Activated CD4-positive, alpha-beta T cell treated with anti-CD3 and anti-CD28 coated beads, Interleukin-2, Interleukin-6, amounts not matched to agents 100 ng/mL and 50 ng/mL, durations not matched to agents 16 hours and 8 hours (primary cell): ENCODE data around the gene PHLDB1.
"Not testable (repeated sequence)": the region's sequence is repeated elsewhere in the genome, so short reads cannot be mapped to it uniquely, and the experiment has no call there.

Experiments used
- DNase-seq: peaks from one replicate; pipeline ENCODE4 v3.0.0-alpha.2; 2020

The PHLDB1 gene

DNA sequence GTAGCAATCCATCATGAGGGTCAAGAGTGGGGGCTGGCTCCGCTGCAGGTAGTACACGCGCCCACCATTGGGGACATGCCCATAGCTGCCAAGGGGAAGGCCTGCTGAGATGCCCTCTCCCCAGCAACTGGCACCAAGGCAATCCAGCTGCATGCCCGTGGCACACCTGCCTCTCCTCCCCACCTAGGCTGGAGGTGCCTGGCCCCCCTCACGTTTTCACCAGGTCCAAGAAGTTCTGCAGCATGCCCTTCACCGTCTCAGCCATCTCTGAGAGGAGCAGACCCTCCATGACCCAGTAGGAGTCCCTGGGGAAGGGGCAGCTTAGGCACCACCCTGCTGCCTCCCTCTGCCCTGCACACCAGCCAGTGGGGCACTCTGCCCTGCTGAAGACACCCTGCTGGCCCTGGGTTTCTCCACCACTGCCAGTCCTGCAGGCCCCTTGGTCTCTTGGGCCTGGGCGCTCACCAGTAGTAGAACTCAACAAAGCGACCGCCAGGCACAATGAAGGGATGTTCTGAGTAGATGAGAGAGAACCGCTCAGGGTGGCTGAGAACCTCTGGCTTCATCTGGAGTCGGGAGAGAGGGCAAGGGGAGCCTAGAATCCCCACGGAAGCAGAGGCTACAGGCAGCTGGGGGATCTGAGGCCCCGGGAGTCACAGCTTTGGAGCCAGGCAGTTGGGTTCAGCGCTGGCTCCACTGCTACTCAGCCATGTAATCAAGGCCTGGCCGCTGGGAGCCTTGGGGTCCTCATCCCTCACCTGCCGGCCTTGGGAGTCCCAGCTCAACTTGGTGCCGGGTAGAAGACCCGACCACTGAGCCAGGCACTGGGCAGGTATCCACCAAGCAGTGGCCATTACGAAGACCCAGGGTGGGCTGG is 54.2 kb downstream of the PHLDB1 start:
- DNase-seq = no peak

DNA sequence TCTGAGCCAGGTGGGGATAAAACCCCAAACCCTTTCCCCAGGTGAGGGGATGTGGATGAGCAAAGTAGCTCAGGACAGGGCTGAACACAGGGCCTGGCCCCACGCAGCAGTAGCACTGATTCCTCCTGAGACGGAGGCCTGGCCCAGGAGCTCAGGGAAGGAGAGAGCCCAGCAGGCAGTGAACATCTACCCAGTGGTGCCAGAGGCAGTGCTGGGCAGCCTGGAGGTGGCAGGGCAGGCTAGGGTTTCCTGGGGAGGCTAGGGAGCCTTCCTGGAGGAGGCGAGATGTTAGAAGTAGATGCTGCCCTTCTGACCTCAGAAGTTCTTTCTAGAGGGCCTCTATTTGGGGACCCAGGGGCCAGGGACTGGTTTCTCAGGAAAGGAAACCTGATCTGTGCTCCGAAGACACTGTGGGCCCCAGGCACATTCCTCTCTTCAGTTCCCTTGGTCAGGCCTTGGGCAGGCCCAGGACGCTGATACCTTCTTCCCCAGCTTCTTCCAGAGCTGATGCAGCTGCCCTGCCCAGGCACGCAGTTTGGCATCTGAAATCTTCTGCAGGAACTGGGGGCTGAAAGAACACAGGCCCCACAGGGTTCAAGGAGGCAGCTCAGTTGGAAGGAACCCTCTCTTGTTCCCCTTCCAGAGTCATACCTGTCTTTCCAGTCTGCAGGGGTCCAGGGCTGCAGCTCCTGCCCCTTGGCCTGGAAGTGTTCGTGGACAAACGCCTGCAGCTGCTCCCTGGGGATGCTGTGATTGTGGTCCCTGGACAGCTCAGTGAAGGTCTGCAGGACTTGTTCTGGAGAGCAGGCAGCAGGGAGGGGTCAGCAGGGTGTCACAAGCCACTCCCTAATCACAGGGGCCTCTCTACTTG is 55.2 kb downstream of the PHLDB1 start:
- no peak for DNase-seq

DNA sequence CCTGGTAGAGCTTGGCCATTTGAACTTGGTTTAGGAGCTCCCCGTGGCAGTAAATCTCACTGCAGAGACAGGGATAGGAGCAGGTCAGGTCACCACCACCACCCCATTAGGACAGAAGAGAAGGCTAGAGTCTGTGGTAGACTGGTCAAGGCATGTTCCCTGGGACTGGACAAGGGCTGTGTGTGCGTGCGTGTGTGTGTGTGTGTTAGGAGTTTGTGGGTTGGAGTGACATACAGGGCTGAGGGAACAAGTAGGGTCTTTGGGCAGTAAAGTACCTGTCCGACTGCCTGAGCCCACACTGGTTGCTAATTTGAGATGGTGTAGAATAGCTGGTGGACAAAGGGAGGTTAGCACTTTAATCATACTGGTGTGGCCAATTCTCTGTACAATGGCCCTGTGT is 56.0 kb downstream of the PHLDB1 start:
- DNase-seq = no peak

DNA sequence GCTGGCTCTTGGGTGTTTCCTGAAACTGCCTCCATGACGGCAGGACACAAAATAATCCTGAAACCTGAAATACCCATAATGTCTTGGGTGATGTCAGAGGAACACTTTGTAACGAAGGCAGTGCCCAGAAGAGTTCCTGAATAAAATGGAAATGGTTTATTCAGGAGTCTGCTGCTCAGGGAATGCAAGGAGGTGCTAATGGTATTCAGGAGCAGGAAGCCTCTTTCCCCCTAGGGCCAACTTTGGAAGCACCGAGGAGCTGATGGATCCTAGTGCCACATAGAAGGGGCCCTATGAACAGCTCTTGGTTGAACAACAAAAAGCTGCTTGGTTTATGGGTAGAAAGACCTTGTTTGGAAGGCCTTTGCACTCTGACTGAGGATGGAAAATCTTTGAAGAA is 56.5 kb downstream of the PHLDB1 start:
- DNase-seq = no peak

DNA sequence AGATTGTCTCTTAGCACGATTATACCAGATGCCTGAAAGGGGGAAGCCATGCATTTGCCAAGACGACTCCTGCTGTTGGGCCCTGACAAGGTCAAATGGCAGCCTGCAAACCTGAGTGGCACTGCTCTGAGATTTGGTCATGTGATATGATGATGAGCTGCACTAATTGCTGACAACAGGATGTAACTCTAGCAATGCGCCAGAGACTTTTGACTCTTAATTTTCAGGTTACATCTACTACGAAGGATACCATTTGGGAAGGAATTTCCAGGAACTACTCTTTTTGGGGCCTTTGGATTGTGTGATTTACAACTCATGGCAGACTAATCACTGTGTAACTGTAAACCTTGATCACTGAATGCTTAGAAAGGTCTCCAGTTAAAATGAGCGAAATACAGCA is 59.0 kb downstream of the PHLDB1 start:
- DNase-seq = no peak

DNA sequence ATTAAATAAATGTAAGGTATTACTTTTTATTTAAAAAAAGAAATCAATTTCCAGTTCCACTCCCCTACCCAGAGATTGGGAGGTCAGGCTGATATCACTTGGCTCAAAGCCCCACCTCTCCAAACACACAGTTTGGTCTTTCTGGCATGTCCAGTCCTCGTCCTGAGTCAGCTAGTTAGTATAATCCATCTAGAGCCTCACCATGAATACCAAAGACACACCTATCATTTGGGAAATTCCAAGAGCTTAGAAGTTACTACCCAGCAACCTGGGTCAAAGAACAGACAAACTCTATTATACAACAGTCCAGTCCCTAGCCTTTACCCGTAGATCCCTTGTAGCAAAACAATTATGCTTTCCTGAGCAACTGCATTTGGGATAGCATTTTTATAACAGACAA is 62.6 kb downstream of the PHLDB1 start:
- DNase-seq = no peak

DNA sequence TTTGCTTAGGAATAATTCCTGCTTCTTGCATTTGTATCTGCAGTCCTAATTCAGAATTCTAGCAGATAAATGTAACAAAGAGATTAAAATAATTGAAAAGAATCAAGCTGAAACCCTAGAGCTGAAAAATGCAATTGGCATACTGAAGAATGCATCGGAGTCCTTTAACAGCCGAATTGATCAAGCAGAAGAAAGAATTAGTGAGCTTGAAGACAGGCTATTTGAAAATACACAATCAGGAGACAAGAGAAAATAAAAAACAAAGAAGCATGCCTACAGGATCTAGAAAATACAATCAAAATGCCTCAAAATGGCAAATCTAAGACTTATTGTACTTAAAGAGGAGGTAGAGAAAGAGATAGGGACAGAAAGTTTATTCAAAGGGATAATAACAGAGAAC is 63.8 kb downstream of the PHLDB1 start:
- no peak for DNase-seq

DNA sequence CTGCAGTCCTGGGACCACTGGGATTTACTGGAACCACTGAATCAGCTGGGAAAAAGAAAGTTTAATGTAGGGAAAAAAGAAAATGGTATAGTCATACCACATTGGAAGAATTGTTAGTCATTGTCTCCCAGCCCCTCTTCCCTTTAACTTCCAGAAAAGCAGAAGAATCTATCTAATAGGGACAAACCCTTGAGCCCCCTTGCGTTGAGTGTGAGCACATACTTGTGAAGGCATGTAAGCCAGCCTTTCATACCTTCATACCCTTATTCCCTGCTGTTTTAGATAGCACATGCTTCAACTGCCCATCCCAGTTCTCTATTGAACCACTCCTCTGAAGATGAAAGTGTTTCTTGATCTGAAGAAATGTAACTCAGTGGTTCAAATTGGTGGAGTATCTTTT is 65.4 kb downstream of the PHLDB1 start:
- no peak for DNase-seq

DNA sequence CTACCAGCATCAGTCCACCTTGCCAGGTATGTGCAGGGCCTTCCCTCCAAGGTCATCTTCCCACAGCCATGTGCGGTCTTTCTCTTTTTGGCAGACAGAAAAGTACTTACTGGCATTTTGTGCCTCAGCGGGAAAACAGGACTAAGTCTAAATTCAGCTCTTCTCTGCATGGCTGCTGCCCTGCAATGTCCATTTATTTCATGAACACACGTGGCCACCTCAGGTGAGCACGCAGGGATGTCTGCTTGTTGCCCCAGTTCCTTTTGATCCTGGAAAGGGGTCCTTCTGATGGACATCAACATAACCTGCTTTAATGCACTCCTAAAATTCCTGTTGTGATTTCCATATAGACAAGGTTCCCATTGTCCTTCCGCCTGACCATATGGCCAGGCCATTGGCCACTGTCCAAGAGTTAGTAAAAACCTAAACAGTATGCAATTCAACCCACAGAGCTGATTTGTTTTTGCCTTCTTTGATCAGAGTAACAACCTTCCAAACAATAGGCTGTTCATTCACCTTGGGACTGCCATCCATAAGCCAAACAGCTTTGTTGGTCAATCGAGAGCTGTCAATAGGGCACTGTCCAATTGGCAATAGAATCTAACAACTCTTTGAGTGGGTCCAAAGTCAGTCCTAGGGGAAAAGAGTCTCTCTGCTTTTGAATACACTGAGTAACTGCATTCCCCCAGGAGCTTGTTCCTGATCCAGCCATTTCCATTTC is 66.1 kb downstream of the PHLDB1 start:
- DNase-seq = no peak

DNA sequence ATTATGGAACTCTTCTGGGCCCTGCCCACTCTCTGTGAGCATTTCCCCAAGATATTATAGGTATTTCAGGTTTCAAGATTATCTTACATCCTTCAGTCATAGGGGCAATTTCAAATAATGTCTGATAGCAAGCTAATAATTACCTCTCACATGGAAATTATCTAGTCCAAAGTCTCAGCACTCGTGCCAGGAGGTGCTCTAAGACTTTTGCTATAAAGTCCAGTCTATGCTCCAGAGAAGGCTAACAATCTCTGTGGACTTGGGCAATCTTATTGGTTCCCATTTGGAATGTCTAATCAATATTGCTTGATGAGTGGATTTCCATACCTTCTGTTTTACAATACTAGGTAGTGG is 66.6 kb downstream of the PHLDB1 start:
- no peak for DNase-seq

DNA sequence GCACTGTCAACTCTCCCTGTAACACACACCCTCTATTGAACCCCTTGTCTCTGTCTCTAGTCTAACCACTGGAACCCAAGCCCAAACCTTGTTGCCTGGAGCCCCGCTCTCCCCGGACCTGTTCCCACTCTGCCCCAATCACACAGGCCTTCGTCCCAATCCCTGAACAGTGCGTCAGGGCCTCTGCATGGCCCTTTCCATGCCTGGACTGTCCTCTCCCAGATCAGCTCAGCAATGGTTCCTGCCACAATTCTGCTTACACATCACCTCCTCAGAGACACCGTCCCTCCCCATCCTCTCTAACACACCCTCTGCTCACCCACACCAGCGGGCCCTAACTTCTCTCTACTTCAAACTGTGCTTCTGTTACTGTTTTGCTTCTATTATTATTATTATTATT is 70.6 kb downstream of the PHLDB1 start:
- DNase-seq = no peak

DNA sequence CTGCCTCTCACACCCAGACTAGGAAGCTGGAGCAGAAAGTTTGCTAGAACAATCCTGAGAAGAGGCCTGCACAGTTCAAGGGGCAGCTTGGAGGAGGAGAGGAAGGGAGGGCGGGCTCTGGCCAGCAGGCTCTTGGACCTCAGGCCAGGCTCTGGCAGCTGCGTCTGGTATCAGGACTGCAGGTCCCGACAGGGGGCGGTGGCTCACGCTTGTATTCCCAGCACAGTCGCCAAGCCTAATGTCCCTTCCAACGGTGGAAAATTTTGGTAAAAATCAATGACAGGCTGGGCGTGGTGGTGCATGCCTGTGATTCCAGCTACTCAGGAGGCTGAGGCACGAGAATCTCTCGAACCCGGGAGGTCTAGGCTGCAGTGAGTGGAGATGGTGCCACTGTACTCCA is 71.5 kb downstream of the PHLDB1 start:
- not testable (repeated sequence) for DNase-seq

DNA sequence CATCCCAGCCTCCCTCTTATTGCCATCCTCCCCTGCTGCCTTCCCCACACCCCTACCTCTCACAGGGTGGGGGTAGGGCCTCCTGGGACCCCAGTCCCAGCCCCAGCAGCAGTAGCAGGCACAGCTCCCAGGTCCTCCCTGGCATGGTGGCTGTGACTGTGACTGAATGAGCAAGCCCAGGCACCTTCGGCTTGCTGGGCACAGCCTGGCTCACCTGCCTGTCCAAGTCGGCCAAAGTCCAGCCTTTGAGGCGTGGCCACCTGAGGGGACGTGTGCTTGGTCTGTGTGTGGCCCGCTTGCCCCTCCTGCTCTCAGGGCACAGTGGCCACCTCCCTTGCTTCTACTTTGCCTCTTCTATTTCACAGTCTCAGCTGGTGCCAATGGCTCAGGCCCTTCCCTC is 72.1 kb downstream of the PHLDB1 start, which contains the start of gene TREH:
Gene TREH (minus strand): TSS at position 168 of the 400 bp plus-strand sequence. CDS start 23 bp downstream, at position 145.
- DNase-seq = no peak

DNA sequence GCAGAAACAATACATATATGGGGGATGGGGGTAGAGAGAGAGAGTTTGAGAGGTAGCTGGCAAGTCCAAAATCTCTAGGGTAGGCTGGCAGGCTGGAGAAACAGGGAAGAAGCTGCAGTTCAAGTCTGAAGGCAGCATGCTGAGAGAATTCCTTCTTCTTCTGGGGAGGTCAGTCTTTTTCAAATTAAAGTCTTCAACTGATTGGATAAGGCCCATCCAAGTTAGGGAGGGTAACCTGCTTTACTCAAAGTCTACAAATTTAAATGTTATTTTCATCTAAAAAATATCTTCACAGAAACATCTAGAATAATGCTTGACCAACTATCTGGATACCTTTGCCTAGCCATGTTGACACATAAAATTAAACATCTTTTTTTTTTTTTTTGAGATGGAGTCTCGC is 75.0 kb downstream of the PHLDB1 start:
- DNase-seq = no peak

DNA sequence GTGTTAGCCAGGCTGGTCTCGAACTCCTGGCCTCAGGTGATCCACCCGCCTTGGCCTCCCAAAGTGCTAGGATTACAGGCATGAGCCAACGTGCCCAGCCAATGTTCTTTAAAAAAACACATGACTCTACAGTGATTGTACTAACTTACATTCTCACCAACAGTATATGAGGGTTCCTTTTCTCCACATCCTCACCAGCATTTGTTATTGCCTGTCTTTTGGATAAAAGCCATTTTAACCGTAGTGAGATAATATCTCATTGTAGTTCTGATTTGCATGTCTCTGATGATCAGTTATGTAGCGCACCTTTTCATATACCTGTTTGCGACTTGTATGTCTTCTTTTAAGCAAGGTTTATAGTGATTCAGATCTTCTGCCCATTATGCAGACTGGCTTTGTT is 75.5 kb downstream of the PHLDB1 start:
- DNase-seq = not testable (repeated sequence)

DNA sequence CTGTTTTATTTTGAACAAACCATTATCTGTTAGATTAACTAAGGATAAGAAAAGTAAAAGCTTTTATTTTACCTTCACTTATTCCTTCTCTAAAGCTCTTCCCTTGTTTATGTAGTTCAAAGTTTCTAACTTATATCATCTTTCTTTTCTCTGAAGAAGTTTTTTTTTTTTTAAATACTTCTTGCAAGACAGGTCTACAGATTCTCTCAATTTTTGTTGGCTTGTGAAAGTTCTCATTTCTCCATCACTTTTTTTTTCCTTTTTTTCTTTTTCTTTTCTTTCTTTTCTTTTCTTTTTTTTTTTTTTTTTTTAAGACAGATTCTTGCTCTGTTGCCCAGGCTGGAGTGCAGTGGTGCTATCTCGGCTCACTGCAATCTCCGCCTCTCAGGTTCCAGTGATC is 76.8 kb downstream of the PHLDB1 start:
- no peak for DNase-seq

DNA sequence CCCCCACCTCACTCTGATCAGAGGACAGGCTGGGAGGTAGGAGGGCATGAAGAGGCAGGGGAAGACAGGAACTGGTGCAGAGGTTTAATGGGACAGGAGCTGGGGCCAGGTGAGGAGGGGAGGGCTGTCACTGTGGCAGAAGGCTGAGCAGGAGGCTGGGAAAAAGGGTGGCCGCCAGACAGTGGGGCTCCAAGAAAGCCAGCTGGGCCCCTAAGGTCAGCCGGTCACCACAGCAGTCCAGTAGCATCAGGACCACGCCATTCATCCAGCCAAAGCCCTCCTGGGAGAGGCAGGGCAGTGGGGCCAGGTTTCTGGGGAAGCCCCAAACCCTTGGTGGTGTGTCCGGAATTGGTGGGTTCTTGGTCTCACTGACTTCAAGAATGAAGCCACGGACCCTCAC is 80.5 kb downstream of the PHLDB1 start:
- no peak for DNase-seq

DNA sequence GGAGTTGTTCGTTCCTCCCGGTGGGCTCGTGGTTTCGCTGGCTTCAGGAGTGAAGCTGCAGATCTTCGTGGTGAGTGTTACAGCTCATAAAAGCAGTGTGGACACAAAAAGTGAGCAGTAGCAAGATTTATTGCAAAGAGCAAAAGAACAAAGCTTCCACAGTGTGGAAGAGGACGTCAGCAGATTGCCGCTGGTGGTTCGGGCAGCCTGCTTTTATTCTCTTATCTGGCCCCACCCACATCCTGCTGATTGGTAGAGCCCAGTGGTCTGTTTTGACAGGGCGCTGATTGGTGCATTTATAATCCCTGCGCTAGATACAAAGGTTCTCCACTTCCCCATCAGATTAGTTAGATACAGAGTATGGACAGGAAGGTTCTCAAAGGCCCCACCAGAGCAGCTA is 80.9 kb downstream of the PHLDB1 start:
- DNase-seq = not testable (repeated sequence)

DNA sequence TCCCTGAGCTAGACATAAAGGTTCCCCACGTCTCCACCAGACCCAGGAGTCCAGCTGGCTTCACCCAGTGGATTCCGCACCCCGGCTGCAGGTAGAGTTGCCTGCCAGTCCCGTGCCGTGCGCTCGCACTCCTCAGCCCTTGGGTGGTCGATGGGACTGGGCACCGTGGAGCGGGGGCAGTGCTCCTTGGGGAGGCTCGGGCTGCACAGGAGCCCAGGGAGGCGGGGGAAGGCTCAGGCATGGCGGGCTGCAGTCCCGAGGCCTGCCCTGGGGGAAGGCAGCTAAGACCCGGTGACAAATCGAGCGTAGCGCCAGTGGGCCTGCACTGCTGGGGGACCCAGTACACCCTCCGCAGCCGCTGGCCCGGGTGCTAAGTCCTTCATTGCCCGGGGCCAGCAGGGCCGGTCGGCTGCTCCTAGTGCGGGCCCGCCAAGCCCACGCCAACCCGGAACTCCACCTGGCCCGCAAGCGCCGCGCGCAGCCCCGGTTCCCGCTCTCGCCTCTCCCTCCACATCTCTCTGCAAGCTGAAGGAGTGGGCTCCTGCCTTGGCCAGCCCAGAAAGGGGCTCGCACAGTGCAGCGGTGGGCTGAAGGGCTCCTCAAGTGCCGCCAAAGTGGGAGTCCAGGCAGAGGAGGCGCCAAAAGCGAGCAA is 81.6 kb downstream of the PHLDB1 start:
- no peak for DNase-seq

DNA sequence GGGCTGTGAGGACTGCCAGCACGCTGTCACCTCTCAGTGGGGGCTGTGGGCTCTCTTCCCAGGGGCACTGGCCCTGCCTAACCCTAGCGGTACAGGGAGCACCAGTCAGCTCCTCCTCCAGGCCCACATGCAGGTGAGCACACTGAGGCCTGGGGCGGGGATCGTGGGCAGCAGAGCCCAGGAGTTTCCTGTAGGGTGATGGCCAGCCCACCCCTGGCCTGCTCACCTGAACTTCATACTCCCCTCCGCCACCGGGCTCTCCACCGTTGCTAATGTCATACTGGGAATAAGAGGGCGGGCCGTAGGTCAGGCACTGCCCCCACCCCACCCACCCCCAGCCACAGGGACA is 82.1 kb downstream of the PHLDB1 start:
- no peak for DNase-seq

DNA sequence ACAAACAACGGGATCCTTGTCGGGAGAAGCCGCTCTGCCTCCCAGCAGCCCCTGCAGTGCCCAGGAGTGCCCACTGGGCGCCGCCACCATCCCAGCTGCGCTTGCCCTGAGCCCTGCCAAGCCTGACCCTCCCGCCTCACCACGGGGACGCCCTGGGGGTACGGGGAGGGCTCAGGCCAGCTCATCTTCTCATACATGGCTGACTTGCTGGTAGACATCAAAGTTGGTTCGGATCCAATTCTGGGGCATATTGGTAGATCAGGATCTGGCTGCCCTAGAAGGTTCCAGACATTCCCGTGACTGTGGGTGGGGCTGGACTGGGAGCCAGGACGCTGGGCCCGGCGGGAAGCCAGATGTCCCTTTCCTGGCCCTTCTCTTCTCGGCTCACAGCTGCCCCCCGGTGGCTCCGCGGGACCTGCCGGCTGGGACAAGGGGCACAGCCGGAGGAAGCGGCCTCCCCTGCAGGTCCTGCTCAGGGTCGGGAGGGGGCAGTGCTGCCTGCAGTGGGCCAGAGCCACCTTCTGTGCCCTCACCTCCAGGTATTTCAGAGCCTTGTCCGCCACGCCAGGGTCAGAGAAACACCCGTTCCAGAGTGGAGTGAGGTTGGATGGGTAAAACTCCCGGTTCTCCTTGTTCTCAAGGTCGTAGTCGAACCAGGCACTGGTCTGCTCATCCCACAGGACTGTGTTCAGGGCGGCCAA is 82.6 kb downstream of the PHLDB1 start:
- DNase-seq = peak; percentile 91

DNA sequence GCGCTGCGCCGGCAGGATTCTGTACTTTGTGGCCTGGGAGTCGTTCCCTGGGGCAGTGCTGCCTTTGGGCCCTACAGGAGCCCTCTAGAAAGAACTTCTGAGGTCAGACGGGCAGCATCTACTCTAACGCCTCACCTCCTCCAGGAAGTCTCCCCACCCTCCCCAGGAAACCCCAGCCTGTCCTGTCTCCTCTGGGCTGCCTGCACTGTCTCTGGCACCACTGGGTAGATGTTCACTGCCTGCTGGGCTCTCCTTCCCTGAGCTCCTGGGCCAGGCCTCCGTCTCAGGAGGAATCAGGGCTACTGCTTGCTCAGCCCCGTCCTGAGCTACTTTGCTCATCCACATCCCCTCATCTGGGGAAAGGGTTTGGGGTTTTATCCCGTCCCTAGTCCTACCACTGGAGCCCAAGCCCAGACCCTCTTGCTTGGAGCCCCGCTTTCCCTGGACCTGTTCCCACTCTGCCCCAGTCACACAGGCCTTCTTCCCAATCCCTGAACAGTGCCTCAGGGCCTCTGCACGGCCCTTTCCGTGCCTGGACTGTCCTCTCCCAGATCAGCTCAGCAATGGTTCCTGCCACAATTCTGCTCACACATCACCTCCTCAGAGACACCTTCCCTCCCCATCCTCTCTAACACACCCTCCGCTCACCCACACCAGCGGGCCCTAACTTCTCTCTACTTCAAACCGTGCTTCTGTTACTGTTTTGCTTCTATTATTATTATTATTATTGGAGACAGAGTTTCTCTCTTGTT is 83.3 kb downstream of the PHLDB1 start:
- no peak for DNase-seq
